ENCODE measurements around the gene DAP.
"Not testable (repeated sequence)": the region's sequence is repeated elsewhere in the genome, so short reads cannot be mapped to it uniquely, and the experiment has no call there.

Gene DAP, protein sequence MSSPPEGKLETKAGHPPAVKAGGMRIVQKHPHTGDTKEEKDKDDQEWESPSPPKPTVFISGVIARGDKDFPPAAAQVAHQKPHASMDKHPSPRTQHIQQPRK

DNA sequence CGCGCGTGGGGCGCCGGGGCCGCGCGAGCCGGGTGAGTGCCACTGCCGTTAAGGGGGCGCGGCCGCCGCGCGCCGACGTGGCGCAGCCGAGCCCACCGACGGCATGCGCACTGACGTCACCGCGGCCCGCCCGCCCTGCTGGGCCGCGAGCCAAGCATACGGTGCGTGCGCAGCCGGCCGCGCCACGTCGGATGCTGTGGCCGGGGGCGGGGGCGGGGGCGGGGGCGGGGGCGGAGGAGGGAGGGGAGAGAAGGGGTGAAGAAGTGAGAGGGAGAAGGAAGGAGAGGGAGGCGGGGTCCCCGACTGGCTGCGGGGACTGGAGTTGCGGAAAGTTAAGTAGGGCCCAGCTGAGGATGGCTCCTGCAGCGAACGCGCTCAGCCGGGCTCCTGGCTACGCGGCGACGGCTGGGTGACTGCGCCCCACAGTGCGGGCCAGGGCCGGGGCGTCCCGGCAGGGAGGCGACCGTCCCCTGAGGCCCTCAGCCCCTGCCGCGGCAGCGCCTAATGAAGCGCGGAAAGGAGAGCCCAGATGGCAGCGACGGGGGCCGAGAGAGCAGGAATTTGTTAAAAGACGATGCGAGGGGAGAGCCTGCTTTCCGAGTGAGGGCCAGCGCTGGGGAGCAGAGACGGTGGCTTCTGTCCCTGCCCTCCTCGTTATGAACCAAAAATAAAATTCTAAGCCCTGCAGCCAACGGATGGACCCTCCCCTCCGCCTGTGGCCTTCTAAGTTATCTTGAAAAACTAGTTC is at the start of gene DAP:
TSS of gene DAP (minus strand) at position 50 of the 748 bp plus-strand sequence. CDS start 166 bp downstream, outside the sequence.
- DNase-seq (ENCODE audit: low spot score), result peak; percentile 90

DNA sequence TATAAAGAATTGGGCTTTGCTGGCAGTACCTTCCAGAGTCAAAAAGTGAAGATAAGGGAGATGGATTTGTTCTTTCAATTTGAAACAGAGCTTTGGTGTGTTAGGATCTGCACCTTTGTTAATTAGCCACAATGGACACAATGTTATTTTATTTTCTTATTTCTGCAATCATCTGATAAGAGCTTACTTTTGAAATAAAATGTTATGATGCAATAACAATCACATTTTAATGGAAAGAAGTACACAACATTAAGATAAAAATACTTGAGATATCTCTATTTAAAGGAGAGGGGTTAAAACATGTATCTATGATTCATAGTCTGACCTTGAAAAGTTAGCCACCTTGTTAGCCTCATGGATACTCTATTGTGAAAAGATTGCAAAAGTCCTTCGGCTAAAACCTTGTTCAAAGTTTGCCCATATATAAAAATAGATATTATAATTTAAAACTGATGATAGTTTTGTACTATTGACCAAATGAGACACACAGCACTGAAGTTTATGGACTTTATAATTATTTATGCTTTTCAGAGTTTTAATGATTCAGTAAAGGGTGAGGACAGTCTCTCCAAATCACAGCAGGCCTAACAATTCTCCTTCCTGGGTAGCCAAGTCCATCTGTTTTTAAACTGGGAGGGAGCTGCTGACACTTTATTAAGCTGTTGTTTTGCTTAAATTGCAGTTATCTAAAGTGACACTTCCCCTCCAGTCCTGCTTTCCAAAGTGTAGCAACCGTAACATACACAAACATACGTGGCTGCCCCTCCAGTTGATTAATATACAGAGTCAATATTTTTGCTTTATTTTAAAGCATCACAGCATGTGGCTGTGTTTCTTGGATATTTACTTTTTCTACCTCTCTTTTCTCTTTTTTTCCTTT is 47.6 kb upstream of the DAP start:
- DNase-seq (ENCODE audit: low spot score), result no peak

DNA sequence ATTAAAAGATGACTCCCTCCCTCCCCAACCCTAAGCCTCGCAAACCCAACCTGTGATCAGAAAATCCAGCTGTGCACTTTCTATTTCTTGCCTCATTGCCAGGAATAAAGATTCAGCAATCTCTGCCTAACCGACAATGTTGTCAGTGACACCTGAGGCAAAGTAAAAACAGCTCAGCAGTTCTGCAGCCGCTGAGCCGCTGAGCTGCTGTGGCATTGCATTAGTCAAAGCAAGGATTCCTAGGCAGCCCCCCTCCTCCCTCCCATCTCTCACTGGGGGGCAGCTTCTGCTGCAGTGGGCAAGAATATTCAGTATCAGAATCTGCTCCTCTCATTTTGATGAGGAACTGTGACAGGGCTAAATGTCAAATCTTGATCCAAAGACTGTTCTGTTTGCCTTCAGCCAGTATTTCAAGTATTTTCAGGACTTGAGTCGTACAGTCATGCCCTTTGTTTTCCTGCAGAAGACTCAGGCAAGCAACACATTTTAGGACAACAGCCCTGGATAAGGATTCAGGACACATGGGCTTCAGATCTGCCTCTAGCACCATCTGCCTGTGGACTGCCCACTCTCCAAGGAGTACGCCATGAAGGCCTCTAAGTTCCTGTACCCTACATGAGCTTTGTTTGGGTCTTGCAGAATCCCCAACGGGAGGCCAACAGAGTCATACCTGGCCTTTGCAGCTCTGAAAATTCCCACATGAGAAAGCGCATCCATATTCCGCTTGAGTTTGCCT is 41.1 kb upstream of the DAP start:
- DNase-seq (ENCODE audit: low spot score), result no peak

DNA sequence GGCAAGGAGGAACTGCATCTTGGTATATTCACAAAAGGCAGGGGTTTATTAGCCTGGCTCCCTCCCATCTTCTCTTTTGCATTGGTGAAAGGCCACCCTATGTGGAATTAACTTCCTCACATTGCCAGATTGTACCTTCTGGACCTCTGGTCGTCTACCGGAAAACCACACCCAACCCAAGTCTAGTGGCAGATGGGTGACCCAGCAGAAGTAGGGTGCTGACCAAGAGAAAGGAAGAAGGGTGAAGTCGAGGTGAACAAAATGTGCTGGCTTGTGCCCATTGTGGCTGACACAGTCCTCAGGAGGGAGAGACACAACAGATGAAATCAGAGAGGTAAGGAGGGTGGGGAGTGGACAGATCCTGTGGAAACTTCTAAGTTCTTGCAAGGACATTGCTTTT is 39.8 kb upstream of the DAP start:
- DNase-seq (ENCODE audit: low spot score), result no peak

- no peak for DNase-seq (ENCODE audit: low spot score)
Observed at GRCh38 chr5:10797261-10797660, 36.2 kb upstream of the DAP start.

DNA sequence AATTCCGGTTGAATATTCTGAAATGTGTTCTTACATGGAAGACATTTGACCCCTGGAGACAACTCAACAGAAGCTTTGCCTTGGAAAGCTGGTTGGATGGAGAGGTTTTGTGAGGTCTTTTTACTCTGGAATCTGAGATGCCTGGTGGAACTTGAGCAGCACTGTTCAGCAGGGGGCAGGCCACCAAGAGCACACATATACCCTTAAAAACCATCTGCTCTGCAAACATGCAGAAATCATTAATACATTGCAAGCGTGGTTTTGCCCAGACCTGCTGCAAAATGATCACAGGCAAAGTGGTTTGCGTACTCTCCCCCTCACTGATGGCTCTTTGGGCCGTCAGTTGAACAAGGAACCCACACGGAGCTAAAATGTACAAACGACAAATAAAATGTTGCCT is 32.8 kb upstream of the DAP start:
- no peak for DNase-seq (ENCODE audit: low spot score)

DNA sequence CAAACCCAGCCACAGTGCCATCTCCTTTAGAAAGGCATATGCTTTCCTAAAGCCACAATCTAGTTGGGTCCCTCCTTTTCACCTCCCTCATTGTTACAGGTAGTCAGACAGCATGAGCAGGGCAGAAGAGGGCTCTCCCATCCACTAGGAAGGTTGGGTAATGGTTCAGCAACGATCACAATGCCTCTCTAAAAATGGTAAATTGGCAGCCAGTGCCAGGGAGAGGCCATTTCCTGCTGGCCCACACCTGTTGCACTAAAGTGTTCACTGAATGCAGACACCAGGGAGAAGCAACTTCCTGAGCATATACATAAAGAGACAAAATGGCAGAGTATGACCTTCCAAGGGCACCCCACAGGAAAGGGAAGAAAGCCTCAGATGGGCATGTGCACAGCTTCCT is 31.3 kb upstream of the DAP start:
- DNase-seq (ENCODE audit: low spot score), result no peak

- no peak for DNase-seq (ENCODE audit: low spot score)
Observed at GRCh38 chr5:10789726-10790125, 28.7 kb upstream of the DAP start.

- DNase-seq (ENCODE audit: low spot score), result no peak
Observed at GRCh38 chr5:10789021-10789420, 28.0 kb upstream of the DAP start.

DNA sequence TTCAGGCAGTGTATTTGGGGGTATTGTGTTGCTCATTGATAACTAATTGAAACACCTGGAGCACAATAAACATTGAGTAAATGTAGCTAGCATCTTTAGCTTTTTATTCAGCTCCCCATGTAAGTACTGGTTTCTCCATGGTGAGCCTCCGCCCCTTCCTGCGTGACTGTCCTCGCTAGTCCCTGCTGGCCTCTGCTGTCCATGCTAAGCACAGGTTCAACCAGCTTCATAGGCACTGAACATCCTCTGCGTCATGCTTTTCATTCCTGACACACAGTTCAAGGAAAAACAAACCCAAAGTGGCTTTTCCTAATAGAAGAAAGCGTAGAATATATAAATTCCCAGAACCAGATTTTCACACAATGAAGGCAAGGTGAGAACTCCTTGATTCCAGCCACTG is 27.3 kb upstream of the DAP start:
- DNase-seq (ENCODE audit: low spot score), result no peak

DNA sequence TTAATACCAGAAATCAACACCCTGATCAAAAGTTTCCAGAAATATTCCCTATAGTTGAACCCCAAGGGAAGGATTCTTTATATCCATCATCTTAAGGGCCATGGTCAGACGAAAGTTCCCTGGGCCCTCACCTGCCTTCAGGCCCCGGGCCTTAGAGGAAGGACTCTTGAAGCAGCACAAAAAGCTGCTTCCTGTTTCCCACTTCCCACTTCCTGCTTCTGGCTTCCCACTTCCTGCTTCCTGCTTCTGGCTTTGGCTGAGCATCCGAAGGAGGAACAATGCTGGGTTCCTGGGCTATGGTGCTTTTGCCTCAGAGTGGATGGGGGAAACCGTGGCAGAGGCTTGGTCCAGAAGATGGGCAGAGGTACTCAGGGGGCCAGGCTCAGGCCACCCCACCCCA is 25.8 kb upstream of the DAP start:
- no peak for DNase-seq (ENCODE audit: low spot score)

GRCh38 chr5:10780208-10780607 is 19.2 kb upstream of the DAP start:
- DNase-seq (ENCODE audit: low spot score), result not testable (repeated sequence)

DNA sequence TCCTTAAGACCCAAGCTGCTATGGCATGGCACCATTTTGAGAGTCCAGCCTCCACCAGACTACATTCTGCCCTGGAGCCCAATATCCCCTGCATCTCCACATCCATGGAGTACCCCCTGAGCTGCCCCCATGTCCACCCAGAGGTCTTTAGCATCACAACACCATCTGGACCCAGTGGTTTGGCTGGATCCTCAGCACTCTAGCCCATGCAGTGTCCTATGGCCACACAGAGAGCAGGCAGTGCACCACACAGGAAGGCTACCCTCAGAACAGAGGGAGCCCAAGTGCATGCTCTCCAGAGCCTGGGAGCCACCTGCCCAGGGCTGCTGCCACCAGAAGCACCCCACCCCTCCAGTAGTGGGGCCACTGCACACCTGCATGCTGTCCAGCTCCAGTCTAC is 18.6 kb upstream of the DAP start:
- DNase-seq (ENCODE audit: low spot score), result no peak

DNA sequence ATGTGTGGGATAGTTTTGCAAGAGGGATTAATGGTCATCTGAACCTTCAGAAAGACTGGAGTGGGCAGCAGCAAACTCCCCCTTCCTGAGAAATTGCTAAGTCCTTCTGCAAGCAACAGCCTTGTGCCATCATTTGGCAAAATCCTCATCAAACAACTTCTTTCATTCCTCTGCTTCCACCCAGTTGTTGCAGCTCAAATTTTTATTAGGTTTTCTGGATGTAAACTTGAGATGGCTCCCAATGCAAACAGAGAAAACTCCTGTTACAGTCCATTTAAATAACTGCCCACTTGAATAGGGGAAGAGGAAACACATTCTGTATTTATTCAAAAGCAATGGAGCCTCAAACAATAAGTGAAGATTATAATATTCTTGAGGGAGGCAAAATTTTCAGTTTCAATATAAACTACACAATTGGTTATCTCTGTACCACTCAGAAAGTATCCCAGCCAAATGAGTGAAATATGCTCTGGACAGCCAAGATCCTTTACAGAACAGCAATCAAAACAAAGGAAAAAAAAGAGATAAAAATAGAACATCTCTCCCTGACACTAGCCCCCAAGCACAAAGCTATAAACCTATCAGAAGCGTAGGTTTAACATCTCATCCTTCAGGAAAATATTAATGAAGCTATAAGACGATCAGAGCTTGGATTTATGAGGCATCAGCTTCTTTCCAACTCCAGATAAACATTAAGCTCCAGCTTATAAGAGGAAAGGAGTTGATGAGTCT is 17.3 kb upstream of the DAP start:
- no peak for DNase-seq (ENCODE audit: low spot score)

GRCh38 chr5:10775646-10776045 is 14.6 kb upstream of the DAP start:
- no peak for DNase-seq (ENCODE audit: low spot score)

DNA sequence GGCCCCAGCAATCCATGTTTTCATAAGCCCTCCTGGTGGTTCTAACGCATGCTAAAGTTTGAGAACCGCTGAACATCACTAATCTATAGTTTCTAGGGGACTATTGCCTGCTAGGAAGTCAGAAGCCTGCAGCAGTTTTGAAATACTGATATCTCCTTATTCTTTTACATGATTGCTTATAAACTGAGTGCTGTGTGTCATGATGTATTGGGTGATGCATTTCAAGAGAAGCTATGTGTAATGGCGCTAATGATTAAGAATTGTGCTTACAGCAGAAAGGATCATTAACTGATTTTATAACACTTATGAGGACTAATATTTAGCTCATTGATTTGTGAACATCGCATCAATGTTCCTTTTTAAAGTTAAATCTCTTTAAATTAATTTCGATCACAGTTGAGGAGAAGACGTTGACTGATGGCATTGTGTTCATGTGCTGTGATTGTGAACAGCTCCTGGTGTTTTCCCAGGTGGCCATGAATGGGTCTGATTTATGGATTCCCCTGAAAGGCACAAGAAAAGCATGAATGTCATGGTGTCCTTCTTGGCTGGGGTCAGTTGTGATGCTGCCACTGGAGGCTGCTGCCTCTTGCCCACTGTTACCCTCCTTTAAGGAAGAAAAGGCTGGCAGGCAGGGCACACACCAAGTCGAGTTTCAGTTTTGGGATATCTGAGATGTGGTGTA is 12.0 kb upstream of the DAP start:
- DNase-seq (ENCODE audit: low spot score), result no peak

DNA sequence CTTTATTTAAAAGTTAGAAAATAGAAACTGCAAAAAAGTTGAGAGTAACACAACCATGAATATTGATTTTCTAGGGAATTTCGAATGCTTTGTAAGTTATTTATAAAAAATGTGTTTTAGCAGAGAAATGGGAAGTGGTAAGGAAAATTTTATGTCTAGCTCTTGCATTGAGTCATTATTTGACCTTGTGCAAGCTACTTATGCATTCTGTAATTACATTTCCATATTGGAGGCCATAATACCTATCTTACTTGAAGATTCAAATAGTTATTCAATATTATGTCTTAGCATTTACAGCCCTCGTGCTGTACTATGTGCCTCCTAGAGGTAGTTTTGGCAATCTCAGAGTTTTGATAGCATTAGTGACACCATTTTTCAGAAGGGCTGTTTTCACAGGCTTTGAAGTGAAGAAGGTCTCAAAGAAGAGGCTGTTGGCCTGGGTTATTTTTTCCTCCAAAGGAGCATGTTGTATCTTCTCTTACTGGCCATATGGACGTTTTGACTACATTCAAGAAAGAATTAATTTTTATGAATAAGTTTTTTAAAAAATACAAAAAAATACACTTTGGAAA is 7.4 kb upstream of the DAP start:
- DNase-seq (ENCODE audit: low spot score), result no peak

GRCh38 chr5:10762776-10763500 is 1.9 kb upstream of the DAP start:
- no peak for DNase-seq (ENCODE audit: low spot score)

GRCh38 chr5:10761933-10762775 is 1.1 kb upstream of the DAP start:
- DNase-seq (ENCODE audit: low spot score), result no peak

- DNase-seq (ENCODE audit: low spot score), result no peak
Observed at GRCh38 chr5:10760921-10761184, 181 bp downstream of the DAP start.

All from ecto neural progenitor cell (in vitro differentiated cells).